GM12864 (cell line): Measurements from ENCODE around the gene PNKD.

Source experiments
- DNase-seq: peaks from one replicate; pipeline ENCODE4 v3.0.0-alpha.2; 2011; ENCODE audit warnings: low read depth
- H3K4me3 ChIP-seq: 2 replicates; pipeline ENCODE4 v1.5.1; 2011; ENCODE audit warnings: mild to moderate bottlenecking, low read depth, low read length, control low read depth
- TF ChIP-seq, protein P1 (sequence below): IDR thresholded peaks from 2 replicates; pipeline ENCODE4 v1.5.1; 2011; ENCODE audit warnings: low read depth, mild to moderate bottlenecking, moderate library complexity, low read length, control low read depth, inconsistent platforms; ENCODE audit errors: missing control alignments

PNKD gene

GRCh38 chr2:218280260-218280870 lies 10.0 kb downstream of the PNKD start:
- no peak for DNase-seq
- TF ChIP-seq, protein P1, sequence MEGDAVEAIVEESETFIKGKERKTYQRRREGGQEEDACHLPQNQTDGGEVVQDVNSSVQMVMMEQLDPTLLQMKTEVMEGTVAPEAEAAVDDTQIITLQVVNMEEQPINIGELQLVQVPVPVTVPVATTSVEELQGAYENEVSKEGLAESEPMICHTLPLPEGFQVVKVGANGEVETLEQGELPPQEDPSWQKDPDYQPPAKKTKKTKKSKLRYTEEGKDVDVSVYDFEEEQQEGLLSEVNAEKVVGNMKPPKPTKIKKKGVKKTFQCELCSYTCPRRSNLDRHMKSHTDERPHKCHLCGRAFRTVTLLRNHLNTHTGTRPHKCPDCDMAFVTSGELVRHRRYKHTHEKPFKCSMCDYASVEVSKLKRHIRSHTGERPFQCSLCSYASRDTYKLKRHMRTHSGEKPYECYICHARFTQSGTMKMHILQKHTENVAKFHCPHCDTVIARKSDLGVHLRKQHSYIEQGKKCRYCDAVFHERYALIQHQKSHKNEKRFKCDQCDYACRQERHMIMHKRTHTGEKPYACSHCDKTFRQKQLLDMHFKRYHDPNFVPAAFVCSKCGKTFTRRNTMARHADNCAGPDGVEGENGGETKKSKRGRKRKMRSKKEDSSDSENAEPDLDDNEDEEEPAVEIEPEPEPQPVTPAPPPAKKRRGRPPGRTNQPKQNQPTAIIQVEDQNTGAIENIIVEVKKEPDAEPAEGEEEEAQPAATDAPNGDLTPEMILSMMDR = no peak
- H3K4me3 ChIP-seq = no peak overlapping the region

- H3K4me3 ChIP-seq = no peak overlapping the region
- TF ChIP-seq, protein P1 = no peak
- DNase-seq = no peak
These were observed 11.1 kb downstream of the PNKD start for GRCh38 chr2:218281449-218281848.

DNA sequence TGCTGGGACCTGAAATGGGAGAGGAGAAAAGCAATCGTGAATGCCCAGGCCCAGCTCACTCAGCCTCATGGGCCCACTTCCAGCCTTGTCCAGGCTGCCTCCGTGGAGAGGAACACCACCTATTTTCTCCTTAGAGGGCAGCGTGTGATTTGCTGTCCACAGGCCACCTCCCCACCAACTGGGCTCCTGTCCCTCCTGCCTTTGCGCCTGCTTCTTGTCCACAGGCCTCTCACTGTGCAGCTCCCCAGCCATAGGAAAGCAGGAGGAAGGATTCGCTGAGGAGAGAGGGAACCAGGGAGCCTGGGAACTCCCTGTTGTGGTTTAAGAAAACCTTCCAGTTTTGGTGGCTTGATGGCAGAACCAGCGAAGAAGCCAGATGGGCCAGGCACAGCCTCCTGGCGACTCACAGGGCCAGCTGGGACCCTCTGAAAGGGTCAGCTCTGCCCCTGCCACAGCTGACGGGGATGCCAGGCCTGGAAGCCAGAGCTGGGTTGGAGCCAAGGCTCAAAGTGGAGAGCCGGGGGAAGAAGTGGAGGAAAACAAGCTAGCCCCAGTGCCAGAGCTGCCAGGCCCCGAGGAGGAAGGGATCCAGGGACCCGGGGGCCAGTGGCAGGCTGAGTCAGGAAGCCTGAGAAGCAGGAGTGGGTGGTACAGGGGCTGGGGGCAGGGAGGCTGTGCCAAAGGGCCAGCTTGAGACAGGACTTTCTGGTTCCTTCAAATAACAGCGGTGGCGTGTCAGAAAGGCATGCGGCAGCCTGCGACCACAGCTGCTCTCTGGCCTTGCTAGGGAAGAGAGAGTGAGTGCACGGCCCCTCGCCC lies 12.1 kb downstream of the PNKD start:
- TF ChIP-seq, protein P1 = no peak
- DNase-seq = no peak
- H3K4me3 ChIP-seq = no peak overlapping the region

- TF ChIP-seq, protein P1 = no peak
- peak overlapping the region; percentile 26 for H3K4me3 ChIP-seq
- DNase-seq = peak; percentile 72
These were observed 13.9 kb downstream of the PNKD start for GRCh38 chr2:218284106-218284811.

GRCh38 chr2:218285604-218286003 lies 15.3 kb downstream of the PNKD start:
- TF ChIP-seq, protein P1 = no peak
- peak overlapping the region; percentile 42; the same call in 1 of the 2 replicates for H3K4me3 ChIP-seq

GRCh38 chr2:218286570-218287459 lies 16.5 kb downstream of the PNKD start:
- peak; percentile 79 for DNase-seq
- peak overlapping the region; percentile 42 for H3K4me3 ChIP-seq
- TF ChIP-seq, protein P1 = no peak

More at GRCh38 chr2:218285604-218286003, 15.3 kb downstream of the PNKD start:
- no peak for DNase-seq
